Activated naive CD4-positive, alpha-beta T cell treated with anti-CD3 and anti-CD28 coated beads, Interleukin-2, amount 10 ng/mL, durations not matched to agents 7 days and 5 days (primary cell): ENCODE measurements around the gene SRRM1.
"Not testable (repeated sequence)": the region's sequence is repeated elsewhere in the genome, so short reads cannot be mapped to it uniquely, and the experiment has no call there.

Experiments
- CTCF ChIA-PET: fragments of 350-600 bp; sonication (Branson Sonifier 250); formaldehyde crosslinking; loops from one replicate; lab custom pipeline; 2021; ENCODE audit warnings: antibody characterized with exemption; lab: Charles Lee
- DNase-seq: peaks from one replicate; pipeline ENCODE4 v3.0.0-alpha.2; 2020
- H3K27ac Mint-ChIP-seq: one replicate; pipeline ENCODE4 v1.8.0; 2021; ENCODE audit warnings: mild to moderate bottlenecking, moderate library complexity, mixed read lengths
- H3K27me3 Mint-ChIP-seq: one replicate; pipeline ENCODE4 v1.8.0; 2021; ENCODE audit warnings: mild to moderate bottlenecking, mixed read lengths
- H3K36me3 Mint-ChIP-seq: one replicate; pipeline ENCODE4 v1.8.0; 2021; ENCODE audit warnings: mixed read lengths
- H3K4me1 Mint-ChIP-seq: one replicate; pipeline ENCODE4 v1.8.0; 2021; ENCODE audit warnings: mixed read lengths
- H3K4me3 Mint-ChIP-seq: one replicate; pipeline ENCODE4 v1.8.0; 2021; ENCODE audit warnings: mild to moderate bottlenecking, moderate library complexity, mixed read lengths
- H3K9me3 Mint-ChIP-seq: one replicate; pipeline ENCODE4 v1.8.0; 2021; ENCODE audit warnings: mixed read lengths

The SRRM1 gene

DNA sequence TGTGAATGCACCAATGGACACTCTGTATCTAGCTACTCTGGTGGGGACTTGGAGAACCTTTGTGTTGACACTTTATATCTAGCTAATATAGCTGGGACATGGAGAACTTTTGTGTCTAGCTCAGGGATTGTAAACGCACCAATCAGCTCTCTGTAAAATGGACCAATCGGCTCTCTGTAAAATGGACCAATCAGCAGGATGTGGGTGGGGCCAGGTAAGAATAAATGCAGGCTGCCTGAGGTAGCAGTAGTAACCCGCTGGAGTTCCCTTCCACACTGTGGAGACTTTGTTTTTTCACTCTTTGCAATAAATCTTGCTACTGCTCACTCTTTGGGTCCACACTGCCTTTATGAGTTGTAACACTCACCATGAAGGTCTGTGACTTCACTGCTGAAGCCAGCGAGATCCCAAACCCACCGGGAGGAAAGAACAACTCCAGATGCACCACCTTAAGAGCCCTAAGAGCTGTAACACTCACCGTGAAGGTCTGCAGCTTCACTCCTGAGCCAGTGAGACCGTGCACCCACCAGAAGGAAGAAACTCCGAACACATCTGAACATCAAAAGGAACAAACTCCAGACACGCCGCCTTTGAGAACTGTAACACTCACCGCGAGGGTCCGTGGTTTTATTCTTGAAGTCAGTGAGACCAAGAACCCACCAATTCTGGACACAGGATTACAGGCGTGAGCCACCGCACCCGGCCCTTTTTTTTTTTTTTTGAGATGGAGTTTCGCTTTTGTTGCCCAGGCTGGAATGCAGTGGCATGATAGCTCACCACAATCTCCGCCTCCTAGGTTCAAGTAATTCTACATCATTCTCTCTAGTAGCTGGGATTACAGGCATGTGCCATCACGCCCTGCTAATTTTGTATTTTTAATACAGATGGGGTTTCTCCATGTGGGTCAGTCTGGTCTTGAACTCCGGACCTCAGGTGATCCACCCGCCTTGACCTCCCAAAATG lies 79.3 kb downstream of the SRRM1 start:
- H3K36me3 Mint-ChIP-seq, H3K9me3 Mint-ChIP-seq: not testable (repeated sequence)
- CTCF ChIA-PET = interaction anchor here (0.7 to 1.5 kb wide), 3 partner anchors 23 to 52 kb away, joined by 3 to 4 read pairs (median 3); partner anchors contain the start of gene CLIC4
- Mint-ChIP-seq H3K4me1 (peaks cover 12% of the 10 kb centered on the region), H3K4me3 (peak overlapping the region; percentile 71), H3K27me3 (peaks cover 33% of the 10 kb centered on the region), H3K27ac (peak overlapping the region; percentile 52)
- peak; percentile 35 for DNase-seq
